NCI-H1436 treated with DMSO at 0.1 percent for 48 hours (cell line): Measurements from ENCODE around the gene GJC2.
A peak's percentile ranks its signal among the peaks of the same experiment; 100 is the strongest.

ENCODE experiments used
- DNase-seq: peaks from one replicate; lab custom pipeline; 2025; lab: John Stamatoyannopoulos, UW

The GJC2 gene

DNA sequence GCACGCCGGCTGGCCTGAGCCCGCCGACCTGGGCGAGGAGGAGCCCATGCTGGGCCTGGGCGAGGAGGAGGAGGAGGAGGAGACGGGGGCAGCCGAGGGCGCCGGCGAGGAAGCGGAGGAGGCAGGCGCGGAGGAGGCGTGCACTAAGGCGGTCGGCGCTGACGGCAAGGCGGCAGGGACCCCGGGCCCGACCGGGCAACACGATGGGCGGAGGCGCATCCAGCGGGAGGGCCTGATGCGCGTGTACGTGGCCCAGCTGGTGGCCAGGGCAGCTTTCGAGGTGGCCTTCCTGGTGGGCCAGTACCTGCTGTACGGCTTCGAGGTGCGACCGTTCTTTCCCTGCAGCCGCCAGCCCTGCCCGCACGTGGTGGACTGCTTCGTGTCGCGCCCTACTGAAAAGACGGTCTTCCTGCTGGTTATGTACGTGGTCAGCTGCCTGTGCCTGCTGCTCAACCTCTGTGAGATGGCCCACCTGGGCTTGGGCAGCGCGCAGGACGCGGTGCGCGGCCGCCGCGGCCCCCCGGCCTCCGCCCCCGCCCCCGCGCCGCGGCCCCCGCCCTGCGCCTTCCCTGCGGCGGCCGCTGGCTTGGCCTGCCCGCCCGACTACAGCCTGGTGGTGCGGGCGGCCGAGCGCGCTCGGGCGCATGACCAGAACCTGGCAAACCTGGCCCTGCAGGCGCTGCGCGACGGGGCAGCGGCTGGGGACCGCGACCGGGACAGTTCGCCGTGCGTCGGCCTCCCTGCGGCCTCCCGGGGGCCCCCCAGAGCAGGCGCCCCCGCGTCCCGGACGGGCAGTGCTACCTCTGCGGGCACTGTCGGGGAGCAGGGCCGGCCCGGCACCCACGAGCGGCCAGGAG is 8.6 kb downstream of the GJC2 start:
- DNase-seq, result no peak

DNA sequence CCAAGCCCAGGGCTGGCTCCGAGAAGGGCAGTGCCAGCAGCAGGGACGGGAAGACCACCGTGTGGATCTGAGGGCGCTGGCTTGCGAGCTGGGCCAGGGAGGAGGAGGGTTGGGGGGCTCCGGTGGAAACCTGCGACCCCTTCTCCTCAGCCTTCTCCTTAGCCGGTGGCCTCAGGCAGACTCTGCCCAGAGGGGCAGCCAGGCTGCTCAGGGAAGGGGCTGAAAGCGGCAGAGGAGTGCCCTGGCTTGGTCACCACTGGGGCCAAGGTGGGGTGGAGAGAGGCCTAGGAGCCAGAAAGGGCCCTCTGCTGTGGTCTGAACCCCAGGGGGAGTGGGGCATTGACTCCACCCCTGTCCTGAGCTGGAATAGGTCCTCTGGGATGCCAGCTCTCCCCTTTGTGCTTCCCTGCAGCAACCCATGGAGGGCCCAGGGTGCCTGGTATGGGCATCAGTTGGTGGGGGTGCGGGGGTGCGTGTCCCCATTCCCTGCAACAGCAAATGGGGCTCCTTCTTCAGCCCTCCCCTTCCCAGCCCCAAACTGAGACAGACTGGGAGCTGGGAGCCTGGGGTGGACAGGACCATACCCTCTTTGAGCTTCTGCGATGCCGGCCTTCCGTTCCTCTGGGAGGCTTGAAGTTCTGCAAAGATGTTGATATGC is 9.4 kb downstream of the GJC2 start:
- DNase-seq, result no peak

DNA sequence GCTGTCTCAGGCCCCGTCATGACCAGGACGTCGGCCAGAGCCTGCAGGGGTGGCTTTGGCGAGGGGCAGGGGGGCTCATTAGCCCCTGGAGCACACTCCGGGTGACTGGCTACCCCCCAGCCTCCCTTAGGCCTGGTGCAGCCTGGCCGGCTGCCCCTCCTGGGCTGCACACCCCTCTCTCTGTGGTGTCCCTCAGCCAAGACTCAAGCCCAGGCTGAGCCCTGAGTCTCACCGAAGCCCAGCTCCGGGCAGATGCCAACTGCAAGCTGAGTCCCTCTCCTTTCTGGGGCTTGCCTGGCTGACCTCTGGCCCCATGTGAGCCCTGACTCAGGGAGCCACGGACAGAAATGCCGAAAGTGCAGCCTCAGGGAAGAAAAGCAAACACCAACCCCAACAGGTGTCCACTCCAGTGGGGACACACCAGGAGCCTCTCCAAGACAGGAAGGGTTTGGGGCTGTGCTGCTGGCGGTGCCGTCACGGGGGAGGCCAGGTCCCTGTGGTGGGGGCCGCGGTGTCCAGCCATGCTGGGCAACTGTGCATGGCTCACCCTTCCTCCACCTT is 10.6 kb downstream of the GJC2 start:
- no peak for DNase-seq

DNA sequence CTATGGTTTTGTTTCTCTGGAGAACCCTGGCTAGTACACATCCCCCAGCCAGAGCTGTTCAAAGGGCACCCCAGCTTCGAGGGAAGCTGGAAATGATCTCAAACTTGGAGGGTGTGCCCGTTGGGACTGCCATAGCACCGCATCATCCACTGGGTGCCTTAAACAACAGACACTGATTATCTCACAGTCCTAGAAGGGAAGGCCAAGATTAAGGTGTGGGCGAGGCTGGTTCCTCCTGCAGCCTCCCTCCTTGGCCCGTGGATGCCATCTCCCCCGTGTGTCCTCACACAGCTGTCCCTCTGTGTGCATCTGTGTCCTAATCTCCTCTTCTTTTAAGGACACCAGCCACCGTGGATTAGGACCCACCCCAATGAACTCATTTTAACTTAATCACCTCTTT is 11.6 kb downstream of the GJC2 start:
- DNase-seq, result no peak

DNA sequence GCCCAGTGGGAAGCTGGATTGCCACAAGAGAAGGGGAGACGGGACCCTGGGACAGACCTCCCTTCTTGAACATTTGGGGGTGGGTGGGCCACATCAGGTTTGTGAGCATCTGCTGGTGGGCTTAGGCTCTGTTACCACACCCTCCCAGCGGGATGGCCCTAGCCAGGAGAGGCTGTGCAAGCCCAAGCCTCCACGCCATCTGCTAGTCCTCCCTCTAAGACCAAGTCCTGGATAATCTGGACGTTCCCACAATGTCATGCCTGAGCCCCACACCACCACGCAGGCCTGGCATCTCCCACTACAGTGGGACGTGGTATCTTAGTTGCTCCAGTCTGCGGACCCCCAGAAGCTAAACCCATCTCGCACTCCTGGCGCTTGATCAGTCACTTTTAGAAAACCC is 12.1 kb downstream of the GJC2 start:
- no peak for DNase-seq

DNA sequence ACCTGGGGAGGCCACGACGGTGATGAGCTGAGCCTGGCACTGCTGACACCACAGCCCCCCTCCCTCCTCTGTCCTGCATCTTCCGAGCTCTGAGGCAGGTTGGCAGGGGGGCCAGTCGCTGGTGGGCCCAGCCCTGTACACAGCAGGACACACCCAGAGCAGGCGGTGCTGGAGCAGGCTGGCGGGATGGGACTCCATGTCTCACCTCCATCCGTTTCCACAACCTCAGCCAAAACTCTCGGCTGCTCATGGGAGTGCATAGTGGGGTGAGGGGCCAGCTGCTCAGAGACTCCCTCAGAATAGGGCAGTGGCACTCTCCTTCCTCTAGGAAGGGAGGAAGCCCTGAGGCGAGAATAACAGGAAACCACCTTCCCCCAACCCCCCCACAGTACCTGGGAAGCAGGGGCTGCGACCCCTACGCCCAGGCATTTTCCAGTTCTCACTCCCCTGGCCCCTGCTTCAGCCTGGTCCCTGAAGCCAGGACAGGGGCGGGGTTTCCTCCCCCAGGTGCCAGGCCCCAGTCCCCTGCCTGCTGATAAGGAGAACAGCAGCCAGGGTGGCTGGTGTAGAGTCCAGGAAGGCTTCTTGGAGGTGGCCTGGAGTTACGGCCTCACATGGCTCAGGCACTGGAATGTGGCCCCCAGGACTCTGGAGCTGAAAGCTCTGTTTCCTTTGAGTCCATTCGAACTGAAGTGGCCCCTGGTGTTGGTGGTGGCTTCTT is 12.7 kb downstream of the GJC2 start:
- DNase-seq, result no peak

DNA sequence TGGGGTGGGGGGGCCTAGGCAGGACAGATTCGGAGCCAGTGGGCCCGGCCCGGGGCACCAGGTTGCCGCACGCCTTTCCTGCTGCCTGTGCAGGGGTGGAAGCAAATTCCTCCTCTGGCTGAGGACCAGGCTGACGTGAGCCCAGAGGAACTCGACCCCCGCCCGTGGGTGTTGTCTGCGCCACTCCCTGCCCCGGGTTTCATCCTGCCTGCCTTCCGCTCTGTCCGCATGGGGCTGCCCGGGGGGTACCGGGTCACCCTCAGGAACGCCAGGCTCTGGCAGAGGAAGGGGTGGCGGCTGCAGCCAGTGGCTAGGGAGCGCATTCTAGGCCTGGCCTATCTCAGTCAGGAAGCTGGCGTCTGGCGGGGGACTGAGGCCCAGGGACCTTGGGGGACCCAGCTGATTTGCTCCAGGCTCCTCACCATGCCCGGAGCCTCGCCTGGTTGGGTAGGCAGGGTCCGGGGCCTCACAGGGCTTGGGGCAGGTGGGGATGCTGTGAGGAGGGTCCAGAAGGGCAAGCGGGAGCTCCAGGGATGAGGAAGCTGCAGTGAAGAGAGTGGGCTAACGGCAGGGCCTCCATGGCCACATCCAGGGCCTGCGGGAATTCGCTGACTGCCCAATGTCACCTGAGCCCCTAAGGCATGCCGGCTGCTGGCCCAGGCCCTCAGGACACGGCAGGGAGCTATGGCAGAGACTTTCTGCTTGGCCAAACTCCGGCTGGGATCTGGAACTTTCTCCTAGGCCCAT is 13.4 kb downstream of the GJC2 start:
- DNase-seq, result no peak

DNA sequence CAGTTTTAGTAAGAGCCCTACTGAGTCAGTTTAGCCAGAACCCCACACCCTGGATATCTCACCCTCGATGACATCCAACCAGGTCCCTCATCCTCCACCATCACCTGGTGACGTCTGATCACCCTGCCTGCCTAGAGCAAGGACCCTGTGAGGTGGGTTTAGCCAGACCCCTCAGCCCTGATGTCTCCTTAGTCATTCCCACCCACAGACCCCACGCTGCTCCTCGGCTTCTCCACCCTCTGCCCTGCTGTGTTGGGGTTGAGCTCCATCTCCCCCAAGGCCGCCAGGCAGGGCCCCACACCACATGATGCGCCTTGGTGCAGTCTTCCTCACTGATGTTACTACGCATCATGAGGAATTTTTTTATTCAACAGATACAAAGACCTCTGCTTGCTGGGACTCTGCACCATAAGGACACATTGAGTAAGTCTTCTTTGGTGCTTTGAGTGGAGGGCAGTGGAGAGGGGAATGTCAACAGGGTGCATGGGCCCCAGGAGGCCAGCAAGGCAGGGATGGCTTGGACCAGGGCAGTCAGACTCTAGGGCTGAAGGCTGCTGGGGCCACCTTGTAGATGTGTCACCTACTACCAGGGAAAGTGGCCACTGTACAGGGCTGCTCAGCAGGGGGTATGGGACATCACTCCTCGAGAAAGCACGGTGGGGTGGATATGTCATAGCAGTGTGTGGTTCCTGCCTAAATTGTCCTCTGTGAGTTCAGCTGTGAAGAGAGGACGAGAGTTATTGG is 14.2 kb downstream of the GJC2 start:
- DNase-seq, result no peak

DNA sequence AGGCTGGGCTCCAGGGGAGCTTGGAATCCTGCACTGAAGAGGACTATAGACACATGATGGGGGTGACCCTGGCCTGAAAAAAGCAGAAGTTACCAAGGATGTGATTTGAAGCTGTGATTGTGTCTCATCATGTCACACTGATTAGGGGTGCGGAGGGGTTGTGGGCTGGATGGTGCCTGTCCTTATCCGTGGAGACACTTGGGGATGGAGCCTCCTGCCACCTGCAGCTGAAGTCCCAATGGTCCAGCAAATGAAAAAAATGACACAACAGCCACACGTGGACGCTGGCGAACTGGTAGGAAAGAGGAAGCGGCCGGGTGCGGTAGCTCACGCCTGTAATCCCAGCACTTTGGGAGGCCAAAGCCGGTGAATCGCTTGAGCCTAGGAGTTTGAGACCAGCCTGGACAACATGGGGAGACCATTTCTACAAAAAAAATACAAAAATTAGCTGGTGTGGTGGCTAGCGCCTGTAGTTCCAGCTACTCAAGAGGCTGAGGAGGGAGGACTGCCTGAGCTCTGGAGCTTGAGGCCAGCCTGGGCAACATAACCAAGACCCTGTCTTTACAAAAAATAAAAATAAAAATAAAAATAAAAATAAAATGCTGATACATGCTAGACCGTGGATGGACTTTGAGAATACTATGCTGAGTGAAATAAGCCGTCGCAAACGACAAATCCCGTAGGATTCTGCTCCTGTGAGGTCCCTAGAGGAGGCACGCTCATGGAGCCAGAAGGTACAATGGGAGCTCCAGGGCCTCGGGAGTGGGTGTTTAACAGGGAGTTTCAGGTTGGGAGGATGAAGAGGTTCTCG is 15.0 kb downstream of the GJC2 start:
- DNase-seq, result no peak

DNA sequence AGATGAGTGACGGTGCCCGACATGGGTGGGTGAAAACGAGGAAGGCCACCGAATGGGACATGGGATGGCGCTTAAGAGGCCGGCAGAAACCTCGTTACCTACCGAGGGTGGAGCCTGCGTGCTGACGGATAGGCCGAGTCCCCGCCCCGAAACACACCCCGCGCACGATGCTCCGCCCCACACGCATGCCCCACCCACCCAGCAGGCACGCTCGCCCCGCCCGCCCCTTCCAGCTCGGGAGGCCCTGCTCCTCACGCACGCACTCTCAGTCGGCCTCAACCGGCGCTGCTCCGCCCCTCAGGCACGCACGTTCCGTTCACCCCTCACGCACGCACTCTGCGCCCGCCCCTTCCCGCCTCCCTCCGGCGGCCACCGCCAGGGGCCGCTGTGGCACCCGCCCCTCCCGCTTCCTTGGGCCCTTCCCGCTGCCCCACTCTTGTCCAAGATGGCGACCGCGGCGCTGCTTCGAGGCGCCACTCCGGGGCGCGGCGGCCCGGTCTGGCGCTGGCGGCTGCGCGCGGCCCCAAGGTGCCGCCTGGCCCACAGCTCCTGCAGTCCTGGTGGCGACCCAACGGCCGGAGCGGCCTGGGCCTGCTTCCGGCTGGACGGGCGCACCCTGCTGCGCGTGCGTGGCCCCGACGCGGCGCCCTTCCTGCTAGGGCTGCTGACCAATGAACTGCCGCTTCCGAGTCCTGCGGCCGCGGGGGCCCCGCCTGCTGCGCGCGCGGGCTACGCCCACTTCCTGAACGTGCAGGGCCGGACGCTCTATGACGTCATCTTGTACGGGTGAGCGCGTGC is 15.8 kb downstream of the GJC2 start, which contains the start of gene IBA57:
Gene IBA57, plus strand, starts transcription at position 433 of the 798 bp plus-strand sequence. Its CDS starts 13 bp downstream, at position 446.
- peak; percentile 96 for DNase-seq

DNA sequence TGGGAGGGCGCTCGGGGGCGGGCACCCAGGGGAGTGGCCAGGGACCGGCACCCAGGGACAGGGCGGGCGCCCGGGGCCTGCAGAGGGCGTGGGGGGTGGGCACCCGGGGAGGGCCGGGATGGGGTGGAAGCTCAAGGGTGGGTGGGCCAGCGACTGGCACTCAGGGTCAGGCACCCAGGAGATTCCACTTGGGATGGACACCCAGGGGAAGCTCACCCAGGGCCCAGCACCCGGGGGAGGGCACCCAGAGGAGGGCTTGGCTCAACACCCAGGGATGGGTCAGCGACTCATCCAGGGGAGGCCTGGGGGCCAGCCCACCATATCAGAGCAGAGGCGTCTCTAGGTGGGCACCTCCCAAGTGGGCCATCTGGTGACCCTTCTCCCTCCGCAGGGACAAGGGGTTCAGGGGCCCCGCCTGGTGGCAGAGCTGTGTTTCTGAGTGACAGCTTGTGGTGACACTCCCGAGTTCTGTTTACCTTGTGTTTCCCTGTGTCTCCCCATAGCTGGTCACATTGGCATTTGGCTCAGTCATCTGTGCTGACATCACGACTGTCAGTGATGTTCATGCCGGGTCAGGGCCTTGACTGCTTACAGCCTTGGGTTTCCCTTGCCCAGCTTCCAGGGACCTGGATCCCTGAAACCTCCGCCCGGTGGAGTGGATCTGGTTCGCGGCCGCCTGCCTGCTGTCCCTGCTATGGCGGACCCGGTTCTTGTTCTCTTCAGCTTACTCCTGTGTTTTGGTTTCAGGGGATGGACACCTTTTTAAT is 16.6 kb downstream of the GJC2 start:
- no peak for DNase-seq

DNA sequence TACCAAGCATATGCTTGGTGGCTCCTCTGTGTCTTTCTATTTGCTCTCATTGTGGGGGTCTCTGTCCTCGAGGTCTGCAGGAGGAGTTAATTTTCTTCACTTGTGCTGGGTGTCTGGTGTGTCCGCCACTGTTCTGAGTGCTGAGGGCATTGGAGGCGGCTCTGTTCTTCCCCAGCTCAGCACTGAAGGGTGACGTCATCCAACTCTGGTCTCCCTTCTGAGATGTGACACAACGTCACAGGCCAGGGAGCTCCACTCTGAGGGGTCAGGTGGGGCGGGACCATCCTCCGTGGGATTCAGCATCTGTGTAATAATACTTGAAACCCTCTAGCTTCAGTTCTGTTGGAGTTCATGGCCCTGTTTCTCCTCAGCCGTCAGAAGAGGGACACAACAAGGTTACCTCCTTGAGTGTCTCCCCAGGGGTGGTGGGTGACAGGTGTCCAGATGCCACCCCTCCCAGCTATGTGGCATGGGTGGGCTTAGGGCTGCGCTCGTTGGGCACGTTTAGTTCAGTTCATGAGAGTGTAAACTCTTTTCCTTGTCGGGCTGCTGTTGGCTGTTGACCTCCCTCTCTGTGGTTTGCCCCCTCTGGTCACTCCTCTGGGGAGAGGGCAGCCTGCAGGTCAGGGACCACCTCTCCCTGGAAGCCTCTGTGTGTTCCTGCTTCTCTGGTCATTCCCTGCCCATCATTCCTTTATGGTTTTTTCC is 19.0 kb downstream of the GJC2 start:
- no peak for DNase-seq

DNA sequence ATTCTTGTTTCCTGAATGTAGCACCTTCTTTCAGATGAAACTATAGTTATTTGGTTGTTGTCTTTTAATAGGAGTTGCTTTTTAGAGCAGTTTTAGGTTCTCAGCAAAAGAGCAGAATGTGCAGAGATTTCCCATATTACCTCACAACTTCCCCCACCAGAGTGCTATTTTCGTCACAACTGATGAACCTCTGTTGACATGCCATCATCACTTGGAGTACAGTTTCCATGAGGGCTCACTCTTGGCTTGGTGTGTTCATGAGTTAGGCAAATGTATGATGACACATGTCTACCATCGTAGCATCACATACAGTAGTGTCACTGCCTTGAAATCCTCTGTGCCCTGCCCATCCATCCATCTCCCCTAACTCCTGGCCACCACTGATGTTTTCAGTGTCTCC is 19.6 kb downstream of the GJC2 start:
- no peak for DNase-seq

DNA sequence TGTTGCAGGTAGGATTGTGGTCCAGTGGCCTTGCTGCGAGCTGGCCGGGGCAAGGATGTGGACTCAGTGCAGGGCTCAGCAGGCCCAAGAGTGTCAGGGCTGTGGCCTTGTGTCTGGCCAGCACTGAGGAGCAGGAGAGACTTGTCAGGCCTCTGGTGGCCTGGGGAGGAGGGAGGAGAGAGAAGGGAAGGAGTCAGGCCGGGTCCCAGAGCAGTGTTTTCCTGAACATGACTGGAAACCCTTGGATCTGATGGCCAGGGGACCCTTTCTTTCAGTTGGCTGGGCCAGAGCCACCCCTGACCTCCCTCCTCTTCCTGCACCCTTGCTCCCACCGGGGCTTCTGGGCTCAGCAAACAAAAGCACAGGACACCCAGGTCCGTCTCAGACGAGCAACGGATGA is 20.9 kb downstream of the GJC2 start:
- DNase-seq, result no peak

DNA sequence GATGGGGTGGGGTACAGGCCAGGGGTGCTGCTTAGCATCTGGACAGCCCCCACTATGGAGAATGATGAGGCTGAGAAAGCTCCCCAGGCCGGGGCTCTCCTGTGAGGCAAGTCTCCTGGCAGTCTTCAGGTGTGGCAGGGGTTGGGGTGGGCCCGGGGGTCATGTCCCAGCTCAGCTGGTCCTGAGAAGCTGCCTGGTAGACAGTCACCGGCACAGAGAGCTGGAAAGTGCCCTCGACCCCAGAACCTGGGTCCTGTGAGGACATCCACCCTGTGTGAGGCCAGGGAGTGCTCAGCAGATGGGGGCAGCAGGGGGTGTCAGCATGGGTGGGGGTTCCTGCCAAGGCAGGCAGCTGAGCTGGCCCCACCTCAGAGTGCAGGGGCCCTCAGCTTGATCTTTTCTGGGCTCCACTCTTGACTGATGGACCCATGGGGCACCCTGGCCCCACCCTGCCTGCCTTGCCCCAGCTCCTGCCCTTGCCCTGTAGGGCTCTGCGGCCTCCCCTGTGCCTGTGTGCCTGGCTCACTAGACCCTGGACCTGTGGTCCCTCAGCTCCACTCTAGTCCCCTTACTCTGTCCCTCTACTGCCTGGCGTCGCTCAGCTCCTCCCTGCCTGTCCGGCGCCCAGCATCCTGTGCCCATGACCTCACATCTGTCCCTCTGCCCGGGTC is 21.6 kb downstream of the GJC2 start:
- no peak for DNase-seq

DNA sequence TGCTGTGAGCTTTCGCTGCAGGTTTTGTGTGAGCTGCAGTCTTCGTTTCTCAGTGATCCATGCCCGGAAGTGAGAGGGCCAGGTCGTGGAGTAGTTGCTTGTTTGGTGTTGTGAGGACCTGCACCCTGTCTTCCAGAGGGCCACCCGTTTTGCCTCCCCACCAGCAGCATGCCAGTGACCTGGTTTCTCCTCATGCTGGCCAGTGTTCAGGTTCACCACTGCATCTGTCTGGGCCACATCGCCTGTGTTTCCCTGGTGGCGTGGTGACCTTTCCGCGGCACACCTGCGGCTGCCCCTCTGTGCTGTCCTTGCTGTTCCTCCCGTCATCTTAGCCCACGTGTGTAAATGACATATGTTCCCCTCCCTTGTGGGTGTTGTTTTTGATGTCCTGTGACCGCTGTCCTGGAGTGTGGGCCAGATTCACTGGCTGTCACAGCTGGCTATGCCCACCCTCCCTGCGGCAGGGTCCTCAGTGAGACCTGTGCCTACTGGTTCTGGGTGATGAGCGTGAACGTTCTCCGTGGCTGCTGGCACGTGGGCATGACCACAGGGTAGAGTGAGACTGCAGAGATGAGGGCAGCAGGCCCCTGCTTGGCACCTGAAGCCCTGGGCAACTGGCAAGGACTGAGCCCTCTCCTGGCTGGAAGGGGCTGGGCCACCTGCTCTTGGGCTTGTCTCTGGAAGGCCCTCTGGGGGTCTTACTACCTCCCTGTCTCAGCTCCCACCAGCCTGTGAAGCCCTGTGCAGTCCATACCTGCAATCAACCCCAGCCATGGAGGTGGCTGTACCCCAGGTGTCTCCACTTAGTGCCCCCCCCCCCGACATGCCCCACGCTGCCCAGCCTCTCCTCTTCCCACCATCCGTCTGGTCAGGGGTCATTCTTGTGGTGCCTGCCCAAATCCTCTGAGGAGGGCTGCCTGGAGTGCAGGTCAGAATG is 23.1 kb downstream of the GJC2 start:
- no peak for DNase-seq
